ENCODE data around the gene RRBP1.

The RRBP1 gene

DNA sequence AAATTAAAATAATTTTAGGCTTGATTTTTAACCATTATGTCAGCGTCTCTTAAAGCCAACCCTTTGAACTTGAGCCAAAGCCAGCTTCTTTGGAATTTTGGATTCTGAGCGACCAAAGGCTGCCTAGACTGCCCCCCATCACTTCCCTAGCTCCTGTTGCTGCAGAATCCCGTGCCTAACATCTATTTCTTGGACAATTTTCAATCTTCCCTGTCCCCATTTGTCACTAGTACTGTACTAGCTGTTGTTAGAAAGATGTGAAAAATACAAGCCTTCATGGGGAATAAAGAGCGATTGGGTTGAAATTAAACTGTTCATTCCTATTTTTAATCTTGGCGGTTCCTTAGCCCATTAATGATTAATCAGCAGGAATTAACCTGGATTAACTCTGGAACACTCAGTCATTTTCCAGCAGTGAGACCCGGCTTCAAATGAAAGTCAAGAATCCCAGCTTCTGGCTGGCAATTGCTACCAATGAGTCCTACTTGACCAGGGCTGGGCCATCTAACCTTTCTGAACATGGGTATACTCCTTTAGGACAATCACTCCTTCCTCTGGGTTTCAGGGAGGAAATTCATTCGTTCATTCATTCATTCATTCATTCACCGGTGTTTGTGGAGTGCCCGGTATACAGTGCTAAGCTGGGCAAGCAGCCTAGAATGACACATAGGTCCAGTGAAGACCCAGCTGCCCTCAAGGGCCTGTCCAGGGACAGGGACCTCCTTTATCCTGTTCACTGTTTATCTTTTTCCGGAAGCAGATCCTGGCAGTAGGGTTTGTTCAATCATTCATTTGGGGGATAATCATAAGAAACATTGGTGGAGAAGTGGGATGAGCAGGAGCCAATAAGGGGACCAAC, 1.4 kb upstream of the RRBP1 start:
- no peak for DNase-seq
- Histone ChIP-seq H3K27me3 (peaks cover 0 to 6% of the 10 kb centered on the region in 2 donors), H3K9me3 (no peaks in the 10 kb centered on the region), H3K4me1 (peaks cover 0 to 18% (median 12%) of the 10 kb centered on the region in 4 donors), H3K27ac (no peak overlapping the region), H3K4me3 (no peak overlapping the region), H3K36me3 (peaks cover 0 to under 1% (median 0%) of the 10 kb centered on the region in 3 donors)
- intact Hi-C loops (cut with DNase I; ENCODE audit: low total_unique reads) = loop anchor here (5.0 to 10.0 kb wide), 2 partner anchors 111 to 214 kb away; no protein-coding TSS in a partner anchor
- TF ChIP-seq, protein P1, sequence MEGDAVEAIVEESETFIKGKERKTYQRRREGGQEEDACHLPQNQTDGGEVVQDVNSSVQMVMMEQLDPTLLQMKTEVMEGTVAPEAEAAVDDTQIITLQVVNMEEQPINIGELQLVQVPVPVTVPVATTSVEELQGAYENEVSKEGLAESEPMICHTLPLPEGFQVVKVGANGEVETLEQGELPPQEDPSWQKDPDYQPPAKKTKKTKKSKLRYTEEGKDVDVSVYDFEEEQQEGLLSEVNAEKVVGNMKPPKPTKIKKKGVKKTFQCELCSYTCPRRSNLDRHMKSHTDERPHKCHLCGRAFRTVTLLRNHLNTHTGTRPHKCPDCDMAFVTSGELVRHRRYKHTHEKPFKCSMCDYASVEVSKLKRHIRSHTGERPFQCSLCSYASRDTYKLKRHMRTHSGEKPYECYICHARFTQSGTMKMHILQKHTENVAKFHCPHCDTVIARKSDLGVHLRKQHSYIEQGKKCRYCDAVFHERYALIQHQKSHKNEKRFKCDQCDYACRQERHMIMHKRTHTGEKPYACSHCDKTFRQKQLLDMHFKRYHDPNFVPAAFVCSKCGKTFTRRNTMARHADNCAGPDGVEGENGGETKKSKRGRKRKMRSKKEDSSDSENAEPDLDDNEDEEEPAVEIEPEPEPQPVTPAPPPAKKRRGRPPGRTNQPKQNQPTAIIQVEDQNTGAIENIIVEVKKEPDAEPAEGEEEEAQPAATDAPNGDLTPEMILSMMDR (IDR thresholded peaks at IDR 0.05) = no peak

DNA sequence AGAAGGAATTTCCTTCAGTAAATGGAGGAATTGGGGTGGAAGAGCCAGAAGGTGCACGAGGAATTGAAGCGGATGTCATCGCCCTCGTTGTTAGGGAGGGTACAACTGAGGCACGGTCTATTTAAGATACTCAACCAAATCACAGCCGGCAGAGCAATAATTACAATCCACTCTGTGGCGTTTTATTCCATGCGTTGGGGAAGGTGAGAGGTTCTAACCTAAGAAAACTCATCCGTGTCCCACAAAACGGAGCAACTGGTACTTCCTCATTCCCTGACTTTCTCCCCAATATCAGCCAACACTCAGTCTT, 802 bp upstream of the RRBP1 start:
- Histone ChIP-seq H3K36me3 (peaks cover 0 to 7% (median 0%) of the 10 kb centered on the region in 3 donors), H3K9me3 (no peaks in the 10 kb centered on the region), H3K27me3 (peaks cover 0 to 6% of the 10 kb centered on the region in 2 donors), H3K4me3 (peak overlapping the region; percentile 79 to 90), H3K4me1 (peaks cover 0 to 18% (median 12%) of the 10 kb centered on the region in 4 donors), H3K27ac (peak overlapping the region; percentile 51 to 67)
- intact Hi-C loops (cut with DNase I; ENCODE audit: low total_unique reads) = loop anchor here (5.0 to 10.0 kb wide), 2 partner anchors 112 to 214 kb away; no protein-coding TSS in a partner anchor
- no peak for DNase-seq
- TF ChIP-seq, protein P1 (IDR thresholded peaks at IDR 0.05) = no peak

DNA sequence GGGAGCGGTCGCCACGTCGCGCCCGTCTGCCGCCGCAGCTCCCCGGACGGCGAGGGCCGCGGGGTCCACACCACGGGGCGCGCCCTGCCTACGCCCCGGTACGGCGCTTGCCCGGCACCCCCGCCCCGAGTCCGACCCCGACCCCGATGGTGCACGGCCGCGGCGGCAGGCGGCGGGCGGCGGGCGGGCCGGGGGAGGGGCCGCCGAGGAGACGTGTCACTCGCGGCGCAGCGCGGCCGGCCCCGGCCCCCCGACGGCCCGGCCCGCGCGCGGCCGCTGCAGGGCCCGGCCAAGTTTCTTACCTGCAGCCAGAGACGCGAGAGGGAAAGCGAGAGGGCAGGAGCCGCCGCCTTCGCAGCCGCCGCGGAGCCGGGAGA, 328 bp downstream of the RRBP1 start:
- peaks cover 0 to 24% (median 13%) of the 10 kb centered on the region in 4 donors for H3K4me1 ChIP-seq
- no peaks in the 10 kb centered on the region for H3K9me3 ChIP-seq
- H3K36me3 ChIP-seq = peaks cover 0 to 15% (median 0%) of the 10 kb centered on the region in 3 donors
- no peak for DNase-seq
- H3K4me3 ChIP-seq = peak overlapping the region; percentile 79 to 90
- TF ChIP-seq, protein P1 (IDR thresholded peaks at IDR 0.05) = peak in 1 of 2 experiments; percentile 7
- intact Hi-C loops (cut with DNase I; ENCODE audit: low total_unique reads) = loop anchor here (5.0 to 10.0 kb wide), 2 partner anchors 113 to 216 kb away; no protein-coding TSS in a partner anchor
- peak overlapping the region; percentile 82 to 87 for H3K27ac ChIP-seq
- peaks cover 0 to 6% of the 10 kb centered on the region in 2 donors for H3K27me3 ChIP-seq

DNA sequence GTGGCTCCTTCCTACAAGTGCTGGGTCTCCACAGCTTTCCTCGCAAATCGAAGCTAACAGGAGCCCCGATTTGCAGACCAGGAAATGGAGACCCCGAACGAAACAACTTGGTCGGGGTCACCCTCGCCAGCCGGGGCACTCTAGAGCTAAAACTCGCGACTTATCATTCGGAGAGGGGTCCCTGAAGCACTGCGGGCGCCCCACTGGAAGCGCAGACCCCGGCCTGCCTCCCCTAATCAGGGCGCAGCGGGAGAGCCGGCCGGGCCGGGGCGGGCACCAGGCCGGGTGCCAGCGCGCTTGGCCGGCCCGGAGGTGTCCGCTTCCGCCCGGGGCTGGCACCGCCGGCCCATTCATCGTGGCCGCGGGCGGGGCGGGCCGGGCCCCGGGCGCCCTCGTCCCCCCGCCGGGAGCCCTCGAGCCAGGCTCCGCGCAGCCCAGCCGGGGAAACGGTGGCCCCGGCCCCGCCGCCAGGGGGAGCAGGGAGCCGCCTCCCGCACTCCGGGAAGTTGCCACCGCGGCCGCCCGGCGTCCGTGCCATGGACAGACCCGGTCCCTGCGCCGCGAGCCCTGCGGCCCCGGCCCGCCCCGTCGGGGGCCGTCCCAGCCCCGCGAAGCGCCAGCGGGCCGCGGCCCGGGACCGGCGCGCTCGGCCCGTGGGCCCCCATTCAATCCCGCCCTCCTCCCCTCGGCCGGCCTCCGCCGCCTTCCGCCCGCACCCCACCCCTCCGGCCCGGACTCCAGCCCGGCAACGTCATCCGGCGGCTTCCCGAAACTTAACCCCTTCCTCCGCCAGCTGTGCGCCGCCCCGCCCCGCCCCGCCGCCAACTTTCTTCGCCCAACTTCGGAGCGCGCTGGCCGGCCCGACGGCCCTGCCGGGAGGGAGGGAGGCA, 961 bp downstream of the RRBP1 start:
- Histone ChIP-seq H3K9me3 (no peaks in the 10 kb centered on the region), H3K36me3 (peaks cover 0 to 15% (median 0%) of the 10 kb centered on the region in 3 donors), H3K4me3 (peak overlapping the region; percentile 79 to 90), H3K27me3 (peaks cover 0 to 6% of the 10 kb centered on the region in 2 donors), H3K27ac (peak overlapping the region; percentile 82 to 87), H3K4me1 (peaks cover 0 to 30% (median 16%) of the 10 kb centered on the region in 4 donors)
- TF ChIP-seq, protein P1 (IDR thresholded peaks at IDR 0.05) = peak; percentile 44 to 96
- intact Hi-C loops (cut with DNase I; ENCODE audit: low total_unique reads) = loop anchor here (5.0 to 10.0 kb wide), 2 partner anchors 114 to 216 kb away; no protein-coding TSS in a partner anchor
- peak; percentile 72 to 90 for DNase-seq

Data from tibial artery (tissue), 4 donors.